ENCODE data around the gene WWC2.

- no peak for TF ChIP-seq POLR2A (IDR thresholded peaks at IDR 0.05)
- TF ChIP-seq, protein P1, sequence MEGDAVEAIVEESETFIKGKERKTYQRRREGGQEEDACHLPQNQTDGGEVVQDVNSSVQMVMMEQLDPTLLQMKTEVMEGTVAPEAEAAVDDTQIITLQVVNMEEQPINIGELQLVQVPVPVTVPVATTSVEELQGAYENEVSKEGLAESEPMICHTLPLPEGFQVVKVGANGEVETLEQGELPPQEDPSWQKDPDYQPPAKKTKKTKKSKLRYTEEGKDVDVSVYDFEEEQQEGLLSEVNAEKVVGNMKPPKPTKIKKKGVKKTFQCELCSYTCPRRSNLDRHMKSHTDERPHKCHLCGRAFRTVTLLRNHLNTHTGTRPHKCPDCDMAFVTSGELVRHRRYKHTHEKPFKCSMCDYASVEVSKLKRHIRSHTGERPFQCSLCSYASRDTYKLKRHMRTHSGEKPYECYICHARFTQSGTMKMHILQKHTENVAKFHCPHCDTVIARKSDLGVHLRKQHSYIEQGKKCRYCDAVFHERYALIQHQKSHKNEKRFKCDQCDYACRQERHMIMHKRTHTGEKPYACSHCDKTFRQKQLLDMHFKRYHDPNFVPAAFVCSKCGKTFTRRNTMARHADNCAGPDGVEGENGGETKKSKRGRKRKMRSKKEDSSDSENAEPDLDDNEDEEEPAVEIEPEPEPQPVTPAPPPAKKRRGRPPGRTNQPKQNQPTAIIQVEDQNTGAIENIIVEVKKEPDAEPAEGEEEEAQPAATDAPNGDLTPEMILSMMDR (IDR thresholded peaks at IDR 0.05): no peak
Observed at GRCh38 chr4:183191630-183192029, 92.6 kb downstream of the WWC2 start.
